SIG-M5 treated with dmso at 0.1 percent for 504 hours (cell line): Measurements from ENCODE around the gene ZNF570.

ENCODE experiments used
- DNase-seq: peaks from one replicate; lab custom pipeline; 2025; ENCODE audit not compliant: unreplicated experiment; lab: John Stamatoyannopoulos, UW

The ZNF570 gene

GRCh38 chr19:37468961-37469777, at the start of gene ZNF570:
Gene ZNF570, plus strand, starts transcription at chr19:37469356. Its CDS starts 999 bp downstream, at chr19:37470355.
- peak; percentile 22 for DNase-seq

- no peak for DNase-seq
Observed at GRCh38 chr19:37452500-37453245, 16.5 kb upstream of the ZNF570 start.

- DNase-seq = no peak
Observed at GRCh38 chr19:37466277-37466797, 2.8 kb upstream of the ZNF570 start.

GRCh38 chr19:37466798-37467607, 2.2 kb upstream of the ZNF570 start, which contains the start of gene ZNF569:
Gene ZNF569, minus strand, starts transcription at chr19:37467444. Its CDS starts 22,523 bp downstream, at chr19:37444921.
- peak; percentile 75 for DNase-seq

- no peak for DNase-seq
Observed at GRCh38 chr19:37467608-37468090, 1.5 kb upstream of the ZNF570 start.

GRCh38 chr19:37470216-37470615, 1.1 kb downstream of the ZNF570 start:
- DNase-seq = no peak

GRCh38 chr19:37472165-37472564, 3.0 kb downstream of the ZNF570 start:
- DNase-seq = no peak

- DNase-seq = no peak
Observed at GRCh38 chr19:37484406-37485168, 15.4 kb downstream of the ZNF570 start.

GRCh38 chr19:37492213-37492612, 23.1 kb downstream of the ZNF570 start:
- DNase-seq = no peak

GRCh38 chr19:37505958-37506386, 36.8 kb downstream of the ZNF570 start:
- no peak for DNase-seq

- peak; percentile 21 for DNase-seq
Observed at GRCh38 chr19:37506387-37507166, 37.4 kb downstream of the ZNF570 start, which contains the start of gene ZNF793. Gene ZNF793, plus strand, starts transcription at chr19:37506939. Its CDS starts 16,501 bp downstream, at chr19:37523440.

- DNase-seq = no peak
Observed at GRCh38 chr19:37507167-37507464, 38.0 kb downstream of the ZNF570 start.

GRCh38 chr19:37511186-37511585, 42.0 kb downstream of the ZNF570 start:
- no peak for DNase-seq

- no peak for DNase-seq
Observed at GRCh38 chr19:37511821-37512220, 42.7 kb downstream of the ZNF570 start.

- no peak for DNase-seq
Observed at GRCh38 chr19:37513397-37513796, 44.2 kb downstream of the ZNF570 start.

- DNase-seq = no peak
Observed at GRCh38 chr19:37519890-37520289, 50.7 kb downstream of the ZNF570 start.

GRCh38 chr19:37537391-37537947, 68.3 kb downstream of the ZNF570 start:
- no peak for DNase-seq
